Peyer's patch (tissue), 4 donors: Measurements from ENCODE around the gene POMGNT1.
A peak's percentile ranks its signal among the peaks of the same experiment; 100 is the strongest.

Source experiments
- POLR2A ChIP-seq, 2 donors: fragments of 450-650 bp; IDR thresholded peaks; one replicate each; pipeline ENCODE4 v1.5.1; 2017; ENCODE audit warnings: antibody characterized with exemption in 2 of 2, mild to moderate bottlenecking in 2 of 2, moderate library complexity in 2 of 2
- TF ChIP-seq, protein P1 (sequence below), 6 experiments: fragments of 450-650 bp in 4 of 6; fragments of 200-600 bp in 2 of 6; sonication (generic) in 1 of 6; IDR thresholded peaks; one replicate each; pipeline ENCODE4 v1.5.1; 2017 to 2019; ENCODE audit warnings: antibody characterized with exemption in 6 of 6, mild to moderate bottlenecking in 3 of 6, moderate library complexity in 1 of 6

DNA sequence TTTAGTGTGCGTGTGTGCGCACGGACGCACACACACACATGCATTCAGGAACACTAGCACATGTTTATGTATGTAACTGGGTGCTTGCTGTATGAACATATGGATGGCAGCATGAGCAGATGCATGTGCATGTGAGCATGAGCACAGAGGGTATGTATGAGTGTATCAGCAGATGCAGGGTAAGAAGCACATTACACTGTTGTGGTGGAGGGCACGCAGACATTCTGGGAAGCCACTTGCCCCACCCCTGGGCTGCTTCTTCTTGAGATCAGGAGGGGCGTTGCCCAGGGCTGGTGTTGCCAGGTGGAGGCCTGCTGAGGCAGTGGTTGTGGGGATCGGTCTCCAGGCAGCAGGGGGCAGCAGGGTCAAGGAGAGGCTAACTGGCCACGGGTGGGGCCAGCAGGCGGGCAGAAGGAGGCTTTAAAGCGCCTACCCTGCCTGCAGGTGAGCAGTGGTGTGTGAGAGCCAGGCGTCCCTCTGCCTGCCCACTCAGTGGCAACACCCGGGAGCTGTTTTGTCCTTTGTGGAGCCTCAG is 18.1 kb downstream of the POMGNT1 start:
- TF ChIP-seq, protein P1, sequence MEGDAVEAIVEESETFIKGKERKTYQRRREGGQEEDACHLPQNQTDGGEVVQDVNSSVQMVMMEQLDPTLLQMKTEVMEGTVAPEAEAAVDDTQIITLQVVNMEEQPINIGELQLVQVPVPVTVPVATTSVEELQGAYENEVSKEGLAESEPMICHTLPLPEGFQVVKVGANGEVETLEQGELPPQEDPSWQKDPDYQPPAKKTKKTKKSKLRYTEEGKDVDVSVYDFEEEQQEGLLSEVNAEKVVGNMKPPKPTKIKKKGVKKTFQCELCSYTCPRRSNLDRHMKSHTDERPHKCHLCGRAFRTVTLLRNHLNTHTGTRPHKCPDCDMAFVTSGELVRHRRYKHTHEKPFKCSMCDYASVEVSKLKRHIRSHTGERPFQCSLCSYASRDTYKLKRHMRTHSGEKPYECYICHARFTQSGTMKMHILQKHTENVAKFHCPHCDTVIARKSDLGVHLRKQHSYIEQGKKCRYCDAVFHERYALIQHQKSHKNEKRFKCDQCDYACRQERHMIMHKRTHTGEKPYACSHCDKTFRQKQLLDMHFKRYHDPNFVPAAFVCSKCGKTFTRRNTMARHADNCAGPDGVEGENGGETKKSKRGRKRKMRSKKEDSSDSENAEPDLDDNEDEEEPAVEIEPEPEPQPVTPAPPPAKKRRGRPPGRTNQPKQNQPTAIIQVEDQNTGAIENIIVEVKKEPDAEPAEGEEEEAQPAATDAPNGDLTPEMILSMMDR (IDR thresholded peaks at IDR 0.05) = peak in 3 of 6 experiments; percentile 58 to 77 (median 59)
- peak; percentile 67 to 78 for TF ChIP-seq POLR2A (IDR thresholded peaks at IDR 0.05)
